HEK293T (cell line): ENCODE data around the gene GJD4.

Experiments used
- CTCF ChIA-PET: fragments of 350-600 bp; formaldehyde crosslinking; extraction: SDS; loops from one replicate; lab custom pipeline; 2021; ENCODE audit warnings: antibody characterized with exemption, inconsistent platforms; lab: Yijun Ruan, JAX
- POLR2A ChIA-PET: fragments of 350-600 bp; formaldehyde crosslinking; extraction: SDS; loops from one replicate; lab custom pipeline; 2020; ENCODE audit warnings: antibody characterized with exemption, inconsistent platforms; lab: Yijun Ruan, JAX
- DNase-seq: peaks from one replicate; pipeline ENCODE4 v3.0.0; 2012; ENCODE audit warnings: mixed read lengths; ENCODE audit errors: extremely low spot score
- ARNT ChIP-seq: fragments of 450-650 bp; IDR thresholded peaks from 2 replicates; pipeline ENCODE4 v1.6.1; 2017; ENCODE audit warnings: mild to moderate bottlenecking
- BHLHE40 ChIP-seq: fragments of 450-650 bp; IDR thresholded peaks from 2 replicates; pipeline ENCODE4 v1.6.1; 2016; ENCODE audit warnings: mild to moderate bottlenecking, moderate library complexity, borderline replicate concordance
- CTBP1 ChIP-seq: fragments of 450-650 bp; IDR thresholded peaks from 2 replicates; pipeline ENCODE4 v1.6.1; 2016; ENCODE audit warnings: borderline replicate concordance
- ELF4 ChIP-seq: fragments of 450-650 bp; IDR thresholded peaks from 2 replicates; pipeline ENCODE4 v1.6.1; 2017; ENCODE audit warnings: antibody characterized with exemption
- FOXA1 ChIP-seq: fragments of 450-650 bp; IDR thresholded peaks from 2 replicates; pipeline ENCODE4 v1.6.1; 2016; ENCODE audit warnings: mild to moderate bottlenecking
- FOXK2 ChIP-seq: fragments of 450-650 bp; IDR thresholded peaks from 2 replicates; pipeline ENCODE4 v1.6.1; 2016; ENCODE audit warnings: mild to moderate bottlenecking
- FOXM1 ChIP-seq: fragments of 450-650 bp; IDR thresholded peaks from 2 replicates; pipeline ENCODE4 v1.6.1; 2017; ENCODE audit warnings: mild to moderate bottlenecking, borderline replicate concordance
- HDGF ChIP-seq: fragments of 450-650 bp; IDR thresholded peaks from 2 replicates; pipeline ENCODE4 v1.6.1; 2017; ENCODE audit warnings: antibody characterized with exemption, borderline replicate concordance
- L3MBTL2 ChIP-seq: fragments of 450-650 bp; conservative IDR thresholded peaks from 2 replicates; pipeline ENCODE4 v1.6.1; 2016; ENCODE audit warnings: mild to moderate bottlenecking
- LEF1 ChIP-seq: fragments of 450-650 bp; IDR thresholded peaks from 2 replicates; pipeline ENCODE4 v1.6.1; 2017; ENCODE audit warnings: mild to moderate bottlenecking, borderline replicate concordance
- NFRKB ChIP-seq: fragments of 450-650 bp; IDR thresholded peaks from 2 replicates; pipeline ENCODE4 v1.6.1; 2016; ENCODE audit warnings: mild to moderate bottlenecking, moderate library complexity
- PKNOX1 ChIP-seq: fragments of 450-650 bp; IDR thresholded peaks from 2 replicates; pipeline ENCODE4 v1.6.1; 2016
- SP1 ChIP-seq: fragments of 450-650 bp; IDR thresholded peaks from 2 replicates; pipeline ENCODE4 v1.6.1; 2017
- SUZ12 ChIP-seq: fragments of 450-650 bp; IDR thresholded peaks from 2 replicates; pipeline ENCODE4 v1.6.1; 2016; ENCODE audit warnings: mild to moderate bottlenecking
- TARDBP ChIP-seq: fragments of 450-650 bp; IDR thresholded peaks from 2 replicates; pipeline ENCODE4 v1.6.1; 2016
- ZNF384 ChIP-seq: fragments of 450-650 bp; IDR thresholded peaks from 2 replicates; pipeline ENCODE4 v1.6.1; 2016

Gene GJD4

GRCh38 chr10:35639021-35639727, 34.0 kb downstream of the GJD4 start:
- no peak for DNase-seq
- ChIA-PET POLR2A (interaction anchor here (0.6 kb wide), 1 partner anchor 51 kb away, joined by 3 read pairs; no protein-coding TSS in a partner anchor), CTCF (interaction anchor here (0.7 to 5.2 kb wide), 2 partner anchors 308 to 1141 kb away, joined by 3 to 28 read pairs; no protein-coding TSS in a partner anchor)
- TF ChIP-seq SP1 (no peak), BHLHE40 (no peak), PKNOX1 (no peak), SUZ12 (no peak), NFRKB (no peak), L3MBTL2 (no peak), ELF4 (no peak)

GRCh38 chr10:35639728-35640401, 34.7 kb downstream of the GJD4 start:
- no peak for TF ChIP-seq LEF1
- no peak for TF ChIP-seq BHLHE40
- no peak for TF ChIP-seq NFRKB
- TF ChIP-seq FOXM1, result no peak
- TF ChIP-seq ARNT, result no peak
- no peak for TF ChIP-seq HDGF
- no peak for TF ChIP-seq PKNOX1
- no peak for TF ChIP-seq ZNF384
- no peak for TF ChIP-seq L3MBTL2
- TF ChIP-seq ELF4, result no peak

GRCh38 chr10:35640474-35640873, 35.3 kb downstream of the GJD4 start:
- ChIA-PET POLR2A (no interaction called here), CTCF (interaction anchor here (0.6 kb wide), 1 partner anchor 486 kb away, joined by 3 read pairs; no protein-coding TSS in a partner anchor)
- no peak for TF ChIP-seq TARDBP
- no peak for TF ChIP-seq CTBP1
- TF ChIP-seq ZNF384, result no peak
- no peak for TF ChIP-seq L3MBTL2
- TF ChIP-seq HDGF, result no peak
- TF ChIP-seq ARNT, result no peak
- TF ChIP-seq SUZ12, result no peak
- TF ChIP-seq FOXA1, result no peak
- no peak for TF ChIP-seq LEF1
- no peak for TF ChIP-seq BHLHE40
- TF ChIP-seq PKNOX1, result no peak
- TF ChIP-seq FOXM1, result no peak
- TF ChIP-seq NFRKB, result no peak
- TF ChIP-seq FOXK2, result no peak
- no peak for TF ChIP-seq ELF4
- no peak for TF ChIP-seq SP1
- DNase-seq, result peak; percentile 44

More at GRCh38 chr10:35639728-35640401, 34.7 kb downstream of the GJD4 start:
- DNase-seq, result no peak
- ChIA-PET CTCF (no interaction called here), POLR2A (no interaction called here)

- peak; percentile 26 for DNase-seq
- POLR2A ChIA-PET, result no interaction called here
- TF ChIP-seq L3MBTL2 (peak; percentile 83), CTBP1 (no peak)
- CTCF ChIA-PET, result interaction anchor here (0.6 kb wide), 1 partner anchor 487 kb away, joined by 3 read pairs; no protein-coding TSS in a partner anchor
Observed at GRCh38 chr10:35640951-35641675, 36.0 kb downstream of the GJD4 start.

- no peak for TF ChIP-seq SUZ12
- peak; percentile 32; the same call in 1 of the 2 replicates for TF ChIP-seq FOXM1
- DNase-seq, result no peak
- ChIA-PET POLR2A (no interaction called here), CTCF (no interaction called here)
Observed at GRCh38 chr10:35641676-35642034, 36.5 kb downstream of the GJD4 start.
